HG03280 (cell line): Measurements from ENCODE around the gene ADCY10.

ENCODE experiments used
- ATAC-seq: cut with Tn5 transposase; IDR thresholded peaks from one replicate; pipeline ENCODE4 v1.9.1; 2021; ENCODE audit warnings: mild to moderate bottlenecking, moderate library complexity; ENCODE audit not compliant: unreplicated experiment

ADCY10 gene

DNA sequence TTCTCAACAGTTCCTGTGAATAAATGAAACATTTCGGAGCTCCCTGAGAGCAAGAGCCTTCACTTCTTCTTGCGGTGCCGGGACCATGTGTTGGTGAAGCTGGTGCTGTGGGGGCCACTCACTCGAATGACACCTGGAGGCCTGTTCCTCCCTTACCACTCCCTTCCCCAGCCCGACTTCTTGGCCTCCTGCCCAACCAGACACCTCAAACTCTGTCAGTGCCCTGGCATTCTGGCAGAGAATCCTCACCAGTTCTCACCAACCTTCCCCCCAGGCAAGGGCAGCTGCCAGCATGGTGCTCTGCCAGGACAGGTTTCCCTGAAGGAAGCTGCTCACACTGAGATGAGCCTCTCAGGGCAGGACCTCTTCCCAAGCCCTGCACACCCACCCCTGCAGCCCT, 123.8 kb downstream of the ADCY10 start:
- ATAC-seq, result no peak

DNA sequence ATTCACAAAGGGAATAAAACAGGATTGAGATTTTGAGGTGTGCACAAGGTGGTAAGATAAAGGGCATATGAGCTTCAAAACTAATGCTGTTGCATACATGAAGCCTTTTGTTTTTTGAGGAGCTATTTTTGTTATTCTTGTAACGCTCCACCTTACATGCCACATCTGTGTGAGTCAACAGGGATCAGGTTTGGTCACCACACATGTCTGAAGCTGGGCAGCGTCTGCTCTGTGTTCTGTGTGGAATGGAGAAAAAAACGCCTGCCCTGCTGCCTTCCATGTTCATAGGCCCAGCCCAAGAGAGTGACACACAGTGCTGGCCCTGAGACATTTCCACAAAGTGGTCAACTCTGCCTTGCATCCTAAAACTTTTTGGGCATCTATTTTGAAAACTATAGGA, 124.4 kb downstream of the ADCY10 start:
- ATAC-seq, result no peak

DNA sequence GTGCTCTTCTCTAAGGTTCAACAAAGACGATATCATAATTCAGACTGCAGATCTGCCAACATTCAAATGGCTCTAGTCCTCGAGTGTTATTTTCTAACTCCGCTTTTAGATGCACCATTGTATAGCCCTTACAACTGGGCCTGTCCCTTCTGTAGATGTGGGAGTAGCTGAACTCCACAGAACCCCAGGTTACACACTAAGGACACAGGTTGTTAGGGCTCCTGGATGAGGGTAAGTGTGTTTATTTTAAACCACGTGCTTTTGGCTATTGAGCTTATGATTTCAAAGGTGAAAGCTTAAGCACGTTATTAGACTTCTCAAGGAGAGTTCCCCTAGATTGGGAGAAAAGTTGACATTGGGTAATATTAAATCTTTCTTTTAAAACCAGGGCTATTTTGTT, 127.4 kb downstream of the ADCY10 start:
- no peak for ATAC-seq

DNA sequence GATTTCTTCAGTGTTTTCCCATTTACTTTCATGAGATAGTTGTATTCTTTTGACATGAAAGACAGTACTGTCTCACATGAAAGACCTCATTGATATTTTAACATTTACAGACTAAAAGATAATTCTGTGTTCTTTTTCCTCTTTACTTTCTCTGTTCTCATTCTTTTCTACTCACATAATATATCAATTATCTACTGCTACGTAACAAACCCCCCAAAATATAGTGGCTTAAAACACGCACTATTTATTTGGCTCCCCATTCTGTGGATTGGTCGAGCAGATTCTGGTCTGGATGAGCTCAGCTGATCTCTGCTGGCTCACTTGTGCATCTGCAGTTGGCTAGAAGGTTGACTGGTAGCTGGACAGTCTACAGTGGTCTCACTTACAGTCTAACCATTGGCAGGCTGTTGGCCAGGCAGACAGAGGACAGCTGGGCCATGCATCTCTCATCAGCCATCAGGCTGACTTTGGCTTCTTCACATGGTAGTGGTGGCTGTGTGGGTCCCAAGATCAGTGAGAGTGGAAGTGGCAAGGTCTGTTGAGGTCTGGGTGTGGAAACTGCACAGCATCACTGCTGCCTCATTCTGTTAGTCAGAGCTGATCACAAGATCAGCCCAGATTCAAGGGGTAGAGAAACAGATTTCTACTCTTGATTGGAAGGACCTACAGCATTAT, 128.9 kb downstream of the ADCY10 start:
- ATAC-seq, result no peak

DNA sequence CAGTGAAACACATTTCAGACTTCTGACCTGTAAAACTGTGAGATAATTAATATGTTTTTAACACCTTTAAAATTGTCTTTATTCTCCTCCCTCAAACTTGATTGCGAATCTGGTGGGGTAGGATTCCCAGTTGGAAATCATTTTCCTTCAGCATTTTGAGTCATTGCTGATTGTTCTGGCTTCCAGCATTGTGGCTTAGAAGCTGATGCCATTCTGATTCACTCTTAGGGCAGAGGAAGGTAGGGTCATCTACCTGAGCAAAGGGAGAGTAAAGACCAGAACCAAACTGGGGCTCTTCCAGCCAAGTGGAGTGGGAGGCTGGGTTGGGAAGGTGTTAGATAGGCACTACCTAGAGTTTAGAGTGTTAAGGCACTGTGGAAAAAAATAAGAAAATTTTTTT, 131.0 kb downstream of the ADCY10 start:
- no peak for ATAC-seq

DNA sequence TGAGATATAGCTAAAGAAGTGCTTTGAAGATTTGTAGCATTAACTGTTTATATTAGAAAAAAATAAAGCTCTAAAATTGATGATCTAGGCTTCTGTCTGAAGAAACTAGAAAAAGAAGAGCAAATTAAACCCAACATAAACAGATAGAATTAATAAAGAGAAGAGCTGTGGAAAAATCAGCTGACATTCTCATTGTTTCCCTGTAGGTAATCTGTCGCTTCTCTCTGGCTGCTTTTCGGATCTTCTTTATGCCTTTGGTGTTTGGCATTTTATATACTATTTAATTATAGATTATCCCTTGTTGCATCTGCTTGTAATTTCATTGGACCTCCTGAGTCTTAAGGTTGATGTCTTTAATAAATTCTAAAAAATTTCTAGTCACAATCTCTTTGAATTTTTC, 132.4 kb downstream of the ADCY10 start:
- no peak for ATAC-seq

DNA sequence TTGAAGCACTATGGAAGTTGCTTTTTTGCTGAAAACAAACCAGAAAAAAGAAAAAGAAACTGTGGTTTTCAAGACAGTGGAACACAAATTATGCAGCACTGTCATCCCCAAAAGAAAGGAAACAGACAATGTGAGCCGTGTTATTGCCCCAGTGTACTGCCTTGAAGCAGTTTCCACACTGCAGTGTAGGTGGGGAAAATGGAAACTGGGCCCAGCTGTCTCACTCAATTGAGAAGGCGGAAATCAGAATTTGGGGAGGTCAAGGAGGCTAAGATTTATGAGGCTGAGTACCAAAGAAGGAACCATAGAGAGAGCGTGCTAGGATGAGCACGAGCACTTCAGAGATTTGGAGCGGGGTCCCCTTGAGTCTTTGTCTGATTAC, 136.7 kb downstream of the ADCY10 start:
- ATAC-seq, result no peak

DNA sequence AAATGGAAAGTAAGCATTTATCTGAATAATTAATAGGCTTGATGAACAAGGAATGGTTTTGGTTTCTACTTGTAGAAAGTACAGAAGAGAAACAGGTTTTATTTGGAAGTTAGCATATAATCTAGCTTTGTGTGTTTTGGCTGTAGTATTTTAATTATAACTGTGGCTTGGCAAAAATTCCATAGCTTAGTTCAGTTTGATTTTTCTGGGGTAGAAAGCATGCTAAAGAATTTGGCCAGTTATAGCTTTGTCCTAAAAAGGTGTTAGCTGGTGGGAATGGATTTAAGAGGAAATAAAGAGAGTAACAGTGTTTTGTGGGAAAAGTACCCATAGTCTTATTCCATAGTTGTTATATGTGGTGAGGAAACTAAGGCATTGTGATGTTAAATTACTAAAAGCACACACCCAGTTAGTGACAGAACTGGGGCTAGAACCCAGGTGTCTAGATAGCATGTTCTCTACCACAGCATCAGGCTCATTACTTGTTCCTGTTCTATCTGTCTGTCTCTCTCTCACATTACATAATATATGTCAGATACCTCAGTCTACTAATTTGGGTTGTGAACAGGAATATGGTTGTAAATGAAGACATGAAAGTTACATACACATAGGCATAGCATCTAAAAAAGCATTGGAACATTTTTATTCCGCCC, 137.2 kb downstream of the ADCY10 start:
- ATAC-seq, result no peak

DNA sequence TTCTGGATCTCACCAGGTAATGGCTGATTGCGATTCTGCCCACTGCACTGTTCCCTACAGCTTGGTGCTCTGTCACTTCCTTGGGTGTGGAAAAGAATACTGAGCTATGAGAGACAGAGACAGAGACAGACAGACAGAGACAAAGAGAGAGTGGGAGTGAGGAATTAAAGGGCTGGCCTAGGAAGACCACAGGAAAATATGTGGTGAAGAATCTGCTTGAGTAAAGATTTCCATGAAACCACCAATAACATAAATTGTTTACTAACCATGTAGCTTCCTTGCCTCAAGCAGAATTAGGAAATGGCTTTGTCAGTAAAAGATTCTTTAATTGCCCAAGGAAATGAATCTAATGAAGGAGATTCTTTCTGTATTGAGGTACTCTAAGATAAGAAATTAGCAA, 137.8 kb downstream of the ADCY10 start:
- no peak for ATAC-seq

DNA sequence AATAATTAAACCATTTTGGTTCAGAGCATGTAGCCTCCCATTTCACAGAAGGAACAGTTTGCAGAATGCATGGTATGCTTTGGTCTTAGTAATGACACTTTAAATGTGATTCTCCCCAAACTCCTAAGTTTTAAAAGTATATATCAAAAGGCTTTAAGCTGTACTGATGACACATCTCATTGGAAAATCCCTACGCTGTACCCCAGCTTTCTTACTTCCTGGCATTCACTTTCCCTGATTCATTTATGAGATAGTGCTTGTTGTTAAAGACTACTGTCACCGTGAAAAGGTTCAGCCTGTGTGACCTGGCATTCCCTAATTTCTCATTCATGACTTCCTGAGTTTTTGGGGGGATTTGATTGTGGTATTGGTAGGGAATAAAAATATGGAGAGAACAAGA, 138.8 kb downstream of the ADCY10 start:
- no peak for ATAC-seq

DNA sequence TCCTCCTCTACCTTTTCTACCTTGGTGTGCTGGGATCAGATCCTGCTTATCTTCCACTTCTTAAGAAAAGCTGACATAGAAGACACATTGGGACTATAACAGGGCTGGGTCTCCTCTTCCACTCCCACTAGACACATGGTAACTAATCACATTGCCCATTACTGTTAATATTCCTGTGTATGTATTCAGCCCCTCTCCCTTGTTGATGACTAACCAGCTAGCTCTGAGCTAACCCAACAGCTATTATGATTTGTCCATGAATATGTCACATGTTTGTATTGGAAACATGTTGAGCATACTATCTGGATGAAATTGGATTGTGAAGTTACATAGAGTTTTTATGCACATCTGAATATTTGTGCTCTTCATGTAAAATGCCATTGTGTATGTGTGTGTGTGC, 139.2 kb downstream of the ADCY10 start:
- no peak for ATAC-seq

DNA sequence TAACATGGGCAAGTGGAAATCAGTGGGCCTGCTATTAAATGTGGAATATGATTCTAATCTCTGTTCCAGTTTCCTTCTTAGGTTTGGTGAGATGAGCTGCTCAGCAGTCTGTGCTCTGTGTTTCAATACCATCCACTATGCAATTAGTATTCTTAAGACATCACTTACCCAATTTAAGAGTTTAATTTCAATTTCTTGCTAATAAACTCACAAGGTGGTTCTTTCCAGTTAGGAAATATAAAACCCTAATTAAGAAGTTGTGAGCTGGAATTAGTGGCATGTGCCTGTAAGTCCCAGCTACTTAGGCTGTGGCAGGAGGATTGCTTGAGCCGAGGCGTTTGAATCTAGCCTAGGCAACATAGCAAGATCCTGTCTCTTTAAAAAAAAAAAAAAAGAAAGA, 140.4 kb downstream of the ADCY10 start:
- no peak for ATAC-seq

DNA sequence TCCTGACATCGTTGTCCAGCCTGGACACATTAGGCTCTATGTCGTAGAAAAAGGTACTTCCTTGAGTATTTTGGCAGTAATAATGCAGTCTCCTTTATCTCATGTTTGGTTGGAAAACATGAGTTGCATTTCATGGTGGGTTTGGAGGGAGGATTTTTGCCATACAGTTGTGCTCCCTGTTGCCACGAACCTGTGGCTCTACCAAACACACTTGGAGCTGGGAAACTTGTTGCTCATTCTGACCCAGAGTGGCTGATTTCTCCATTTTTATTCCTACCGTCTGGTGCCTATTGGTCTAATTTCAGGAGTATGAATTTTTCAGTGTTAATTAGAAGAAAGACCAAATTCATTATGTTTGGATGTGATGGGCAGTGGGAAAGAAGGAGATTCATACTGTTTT, 141.5 kb downstream of the ADCY10 start:
- no peak for ATAC-seq

DNA sequence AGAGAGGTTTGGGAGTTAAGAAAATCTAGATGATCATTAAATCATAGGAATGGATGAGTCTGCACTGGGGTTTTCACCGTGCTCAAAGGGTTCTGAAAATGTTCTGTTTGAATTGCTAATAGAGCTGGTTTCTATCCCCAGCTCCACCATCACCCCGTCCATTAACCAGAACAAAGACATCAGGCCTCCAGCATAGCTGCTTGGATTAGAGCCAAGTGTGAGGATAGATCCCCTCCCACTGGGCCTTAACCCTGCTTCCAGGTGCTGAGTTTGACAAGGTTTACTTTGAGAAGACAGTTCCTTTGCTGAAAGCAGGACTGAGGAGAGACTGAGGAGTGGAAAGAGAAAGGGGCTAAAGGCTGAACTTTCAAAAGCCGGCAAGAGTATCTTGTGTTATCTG, 143.8 kb downstream of the ADCY10 start:
- no peak for ATAC-seq

DNA sequence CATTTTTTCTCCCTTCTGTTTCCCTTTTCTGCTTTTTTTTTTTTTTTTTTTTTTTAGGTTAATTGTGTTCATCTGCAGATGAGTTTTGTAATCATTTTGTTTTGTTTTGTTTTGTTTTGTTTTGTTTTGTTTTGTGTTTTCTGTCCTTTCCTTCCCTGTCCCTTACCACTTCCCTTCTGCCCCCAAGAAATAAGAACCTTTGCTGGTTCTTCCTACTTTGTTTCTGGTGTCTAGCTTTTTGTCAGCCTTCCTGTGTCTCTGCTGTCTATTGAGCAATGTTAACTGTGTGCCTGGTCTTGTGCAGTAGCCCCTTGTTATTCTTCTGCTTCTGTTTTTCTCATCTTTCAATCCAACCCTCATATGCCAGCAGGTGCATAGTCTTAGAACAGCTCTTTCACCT, 146.2 kb downstream of the ADCY10 start:
- no peak for ATAC-seq

DNA sequence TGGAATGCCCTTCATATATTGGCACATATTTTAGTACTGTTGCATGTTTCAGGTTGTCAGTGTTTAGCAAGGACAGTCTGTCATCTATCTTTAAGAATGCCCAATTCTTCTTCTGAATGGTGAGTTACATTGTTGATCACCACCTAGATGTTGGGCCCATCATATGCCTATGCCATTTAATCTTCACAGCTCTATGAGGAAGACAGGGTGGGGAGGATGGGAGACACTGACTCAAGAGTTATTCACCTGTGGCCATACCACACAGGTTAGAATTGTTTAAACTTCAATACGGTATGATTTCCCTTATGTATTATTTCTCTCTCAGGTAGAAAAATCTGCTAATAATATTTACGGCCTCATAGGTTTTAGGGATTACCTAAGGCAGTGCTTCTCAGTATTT, 147.4 kb downstream of the ADCY10 start:
- no peak for ATAC-seq

DNA sequence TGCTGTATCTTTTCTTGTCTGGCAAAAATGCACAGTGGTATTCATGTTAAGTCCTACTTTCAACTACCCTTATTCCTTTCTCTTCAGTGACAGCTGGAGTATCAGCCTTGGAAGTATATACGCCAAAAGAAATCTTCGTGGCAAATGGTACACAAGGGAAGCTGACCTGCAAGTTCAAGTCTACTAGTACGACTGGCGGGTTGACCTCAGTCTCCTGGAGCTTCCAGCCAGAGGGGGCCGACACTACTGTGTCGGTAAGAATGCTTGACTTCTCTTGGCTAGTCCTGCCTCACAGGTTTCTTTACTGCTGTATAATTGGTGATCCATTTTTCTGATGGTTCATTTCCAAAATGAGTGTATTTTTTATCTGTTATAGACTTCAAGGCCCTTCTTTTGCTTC, 148.4 kb downstream of the ADCY10 start:
- no peak for ATAC-seq

DNA sequence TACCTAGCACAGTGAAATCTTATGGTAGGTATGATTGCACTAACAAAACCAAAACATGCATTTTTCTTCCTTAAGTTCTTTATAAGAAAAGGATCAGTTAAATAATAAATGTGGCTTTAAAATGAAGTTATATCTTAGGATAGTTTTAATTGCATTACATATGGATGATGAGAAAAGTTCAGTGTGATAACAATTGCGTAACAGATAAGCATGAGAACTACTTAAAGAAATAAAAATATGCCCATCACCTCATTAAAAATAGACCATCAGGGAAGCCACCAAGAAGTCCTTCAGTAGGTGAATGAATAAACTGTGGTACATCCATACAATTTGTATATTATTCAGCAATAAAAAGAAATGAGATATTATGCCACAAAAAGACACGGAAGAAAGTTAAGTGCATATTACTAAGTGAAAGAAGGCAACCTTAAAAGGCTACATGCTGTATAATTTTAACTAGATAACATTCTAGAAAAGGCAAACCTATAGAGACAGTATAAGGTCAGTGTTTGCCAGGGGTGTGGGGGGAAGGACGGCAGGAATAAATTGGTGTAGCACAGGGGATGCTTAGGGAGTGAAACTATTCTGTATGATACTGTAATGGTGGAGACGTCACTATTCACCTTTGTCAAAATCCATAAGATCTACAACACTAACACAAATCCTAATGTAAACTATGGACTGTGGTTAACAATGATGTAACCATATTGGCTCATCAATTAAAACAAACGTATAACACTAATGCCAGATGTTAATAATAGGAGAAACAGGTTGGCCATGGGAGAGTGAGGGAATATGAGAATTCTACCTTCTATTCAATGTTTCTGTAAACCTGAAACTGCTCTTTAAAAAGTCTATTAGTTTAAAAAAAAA, 149.2 kb downstream of the ADCY10 start:
- ATAC-seq, result no peak

DNA sequence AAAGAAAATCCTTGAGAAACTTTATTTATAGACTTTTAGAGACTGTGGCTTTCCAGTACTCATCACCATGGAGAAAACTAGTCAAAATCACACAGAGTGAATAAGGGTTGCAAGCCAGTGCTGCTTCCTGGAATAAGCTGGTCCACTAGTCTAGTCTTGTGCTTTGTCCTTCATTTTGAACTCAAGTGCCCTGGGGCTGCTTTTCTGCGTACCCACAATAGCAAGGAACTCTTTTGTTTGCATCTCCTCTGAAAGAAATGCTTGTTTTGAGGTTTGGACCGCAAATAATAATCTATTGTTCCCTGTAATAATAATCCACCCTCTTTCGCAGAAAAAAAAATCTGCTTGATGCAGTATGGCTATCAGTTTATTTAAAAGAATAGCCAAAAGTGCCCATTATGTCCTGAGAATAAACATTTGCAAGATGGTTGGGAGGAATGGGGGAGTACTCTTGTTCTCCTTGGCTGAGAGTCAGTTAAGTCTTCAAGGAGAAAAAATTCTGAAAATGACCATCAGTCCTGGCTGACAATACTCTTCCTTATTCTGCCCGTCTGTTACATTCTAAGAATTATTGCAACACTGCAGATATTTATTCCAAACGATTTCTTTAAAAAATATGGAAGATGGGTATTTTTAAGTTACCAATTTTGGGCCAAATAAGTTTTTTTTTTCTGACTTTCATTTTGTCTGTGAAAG, 150.3 kb downstream of the ADCY10 start:
- no peak for ATAC-seq

DNA sequence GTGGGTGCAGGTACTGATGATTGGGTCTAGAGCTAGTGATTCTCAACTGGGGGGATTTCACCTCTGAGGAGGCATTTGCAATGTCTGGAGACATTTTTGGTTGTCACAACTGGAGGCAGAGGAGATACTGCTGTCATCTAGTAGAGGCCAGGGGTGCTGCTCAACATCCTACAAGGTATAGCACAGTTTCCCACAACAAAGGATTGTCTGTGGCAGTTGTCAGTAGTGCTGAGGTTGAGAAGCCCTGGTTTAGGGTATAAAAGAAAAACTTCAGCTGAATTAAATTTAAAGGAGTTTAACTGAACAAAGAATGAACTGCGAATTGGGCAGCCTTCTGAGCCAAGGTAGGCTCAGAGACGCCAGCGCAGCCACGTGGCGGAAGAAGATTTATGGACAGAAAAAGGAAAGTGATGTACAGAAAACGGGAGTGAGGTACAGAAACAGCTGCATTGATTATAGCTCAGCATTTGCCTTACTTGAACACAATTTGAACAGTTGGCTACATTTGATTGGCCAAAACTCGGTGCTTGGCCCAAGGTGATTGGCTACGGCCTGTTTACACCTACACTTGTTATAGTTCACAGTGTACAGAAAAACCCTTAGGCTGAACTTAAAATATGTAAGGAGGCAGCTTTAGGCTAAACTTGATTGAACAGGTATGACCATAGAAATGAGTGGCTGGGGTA, 151.7 kb downstream of the ADCY10 start:
- no peak for ATAC-seq

DNA sequence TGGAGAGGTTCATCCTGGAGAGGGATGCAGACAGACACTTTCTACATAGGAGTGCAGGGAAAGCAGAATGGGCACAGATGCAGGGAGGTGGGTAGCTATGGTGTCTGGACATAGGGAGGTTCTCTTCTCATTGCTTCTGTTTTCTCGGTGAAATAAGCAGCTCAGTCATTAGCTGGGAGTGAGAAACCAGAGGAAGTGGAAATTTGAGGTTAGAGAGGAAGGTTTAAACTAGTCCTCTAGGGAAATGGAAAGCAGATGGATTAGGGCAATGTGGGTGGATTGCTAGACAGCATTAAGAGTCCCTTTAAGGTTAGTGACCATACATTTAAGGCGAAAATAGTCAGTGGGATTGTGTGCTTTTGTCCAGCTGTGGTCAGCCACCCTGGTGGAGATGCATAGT, 152.5 kb downstream of the ADCY10 start:
- no peak for ATAC-seq
